HepG2 (cell line): ENCODE data around the gene KCNJ4. TPM values are rescaled to one million over a fixed set of nuclear protein-coding genes. Genes with fewer than 3 reads are reported as not detected.

Experiments
- BHLHE40 ChIP-seq: IDR thresholded peaks from 2 replicates; pipeline ENCODE4 v1.6.1; 2011; ENCODE audit warnings: low read length, improper control_type of control experiment
- GABPA ChIP-seq, 2 experiments: IDR thresholded peaks; 2 replicates each; pipeline ENCODE4 v1.6.1; 2011 to 2016; ENCODE audit warnings: low read depth in 2 of 2, low read length in 1 of 2, missing biosample characterization in 1 of 2, missing genetic modification characterization in 1 of 2
- HNF4A ChIP-seq: sonication (generic); formaldehyde crosslinking; IDR thresholded peaks from 2 replicates; pipeline ENCODE4 v1.4.0; 2020; ENCODE audit warnings: missing genetic modification reagents
- JDP2 ChIP-seq: sonication (generic); formaldehyde crosslinking; IDR thresholded peaks from 2 replicates; pipeline ENCODE4 v1.8.1; 2022; ENCODE audit warnings: missing genetic modification reagents, borderline replicate concordance
- KLF11 ChIP-seq: IDR thresholded peaks from 2 replicates; pipeline ENCODE4 v1.6.1; 2016; ENCODE audit warnings: missing compliant biosample characterization
- NR1H2 ChIP-seq: sonication (generic); formaldehyde crosslinking; IDR thresholded peaks from 2 replicates; pipeline ENCODE4 v1.8.1; 2022; ENCODE audit warnings: low read depth, missing genetic modification reagents, borderline replicate concordance
- SIN3A ChIP-seq: IDR thresholded peaks from 2 replicates; pipeline ENCODE4 v1.6.1; 2011; ENCODE audit warnings: low read depth, mild to moderate bottlenecking, control low read depth, low read length, borderline replicate concordance
- TBP ChIP-seq: sonication (generic); formaldehyde crosslinking; IDR thresholded peaks from 2 replicates; pipeline ENCODE4 v1.5.0; 2020; ENCODE audit warnings: missing genetic modification reagents
- WIZ ChIP-seq: sonication (generic); formaldehyde crosslinking; IDR thresholded peaks from 2 replicates; pipeline ENCODE4 v1.5.1; 2020; ENCODE audit warnings: mild to moderate bottlenecking, missing genetic modification reagents
- ZNF350 ChIP-seq: sonication (generic); formaldehyde crosslinking; IDR thresholded peaks from 2 replicates; pipeline ENCODE4 v1.4.0; 2020; ENCODE audit warnings: mild to moderate bottlenecking, low read depth, missing genetic modification reagents, borderline replicate concordance
- ZNF460 ChIP-seq: sonication (generic); formaldehyde crosslinking; IDR thresholded peaks from 2 replicates; pipeline ENCODE4 v1.5.1; 2020; ENCODE audit warnings: missing genetic modification reagents, mild to moderate bottlenecking, borderline replicate concordance
- ZNF530 ChIP-seq: sonication (generic); formaldehyde crosslinking; IDR thresholded peaks from 2 replicates; pipeline ENCODE4 v1.5.0; 2020; ENCODE audit warnings: low read depth, mild to moderate bottlenecking, missing genetic modification reagents
- ZNF615 ChIP-seq: sonication (generic); formaldehyde crosslinking; IDR thresholded peaks from 2 replicates; pipeline ENCODE4 v1.5.0; 2020; ENCODE audit warnings: mild to moderate bottlenecking, missing genetic modification reagents, borderline replicate concordance
- polyA plus RNA-seq, 8 experiments: library from polyadenylated mRNA; depleted of rRNA in 3 of 8; stranded (reverse) in 7 of 8; unstranded in 1 of 8; fragments of >200 nt; fragmentation: Illumina TruSeq in 4 of 8; extraction: Trizol in 4 of 8; gene quantifications; 2 replicates each; pipeline versions ENCODE4 v1.2.1 to v1.2.3, GENCODE V29; 2011 to 2016; ENCODE audit warnings: low read depth in 4 of 8, missing spikeins in 1 of 8, mixed read lengths in 1 of 8; ENCODE audit not compliant: insufficient read depth in 1 of 8
- total RNA-seq, 5 experiments: library from RNA; depleted of rRNA; stranded (reverse); fragments of >200 nt; fragmentation: Illumina TruSeq; extraction: Trizol; gene quantifications; 2 replicates each; pipeline ENCODE4 v1.2.3, GENCODE V29; 2016; ENCODE audit warnings: low read depth in 1 of 5
- TF ChIP-seq, protein P1 (sequence below): sonication (generic); formaldehyde crosslinking; IDR thresholded peaks from 2 replicates; pipeline ENCODE4 v1.4.0; 2020; ENCODE audit warnings: missing genetic modification reagents
- TF ChIP-seq, protein P2 (sequence below): sonication (generic); formaldehyde crosslinking; IDR thresholded peaks from 2 replicates; pipeline ENCODE4 v1.4.0; 2020; ENCODE audit warnings: mild to moderate bottlenecking, missing genetic modification reagents

The KCNJ4 gene
- total and polyA plus RNA-seq, 2 of the 13 experiments (the other 11 are each of a cell fraction or from before 2014, with no cell fraction given) = not detected

GRCh38 chr22:38461414-38462081 is 6.5 kb upstream of the KCNJ4 start (continued):
- TF ChIP-seq JDP2 (CRISPR knock-in tag) (no peak), ZNF350 (CRISPR knock-in tag) (peak; percentile 56; the same call in 1 of the 2 replicates), KLF11 (CRISPR knock-in tag) (no peak; the same call in 1 of the 2 replicates), HNF4A (CRISPR knock-in tag) (0 out of 2 replicates have a peak, but pooled peaks have one; percentile 17), SIN3A (peak; percentile 87; the same call in 1 of the 2 replicates), TBP (CRISPR knock-in tag) (no peak), WIZ (CRISPR knock-in tag) (no peak), ZNF530 (CRISPR knock-in tag) (no peak), ZNF615 (CRISPR knock-in tag) (no peak), ZNF460 (peak; percentile 80), BHLHE40 (0 out of 2 replicates have a peak, but pooled peaks have one; percentile 56), GABPA (IDR thresholded peaks at IDR 0.05; ENCODE audit: low read depth, low read length) (no peak), GABPA (CRISPR knock-in tag; IDR thresholded peaks at IDR 0.05; ENCODE audit: low read depth) (peak; percentile 79), NR1H2 (CRISPR knock-in tag) (no peak)
- TF ChIP-seq, protein P1, sequence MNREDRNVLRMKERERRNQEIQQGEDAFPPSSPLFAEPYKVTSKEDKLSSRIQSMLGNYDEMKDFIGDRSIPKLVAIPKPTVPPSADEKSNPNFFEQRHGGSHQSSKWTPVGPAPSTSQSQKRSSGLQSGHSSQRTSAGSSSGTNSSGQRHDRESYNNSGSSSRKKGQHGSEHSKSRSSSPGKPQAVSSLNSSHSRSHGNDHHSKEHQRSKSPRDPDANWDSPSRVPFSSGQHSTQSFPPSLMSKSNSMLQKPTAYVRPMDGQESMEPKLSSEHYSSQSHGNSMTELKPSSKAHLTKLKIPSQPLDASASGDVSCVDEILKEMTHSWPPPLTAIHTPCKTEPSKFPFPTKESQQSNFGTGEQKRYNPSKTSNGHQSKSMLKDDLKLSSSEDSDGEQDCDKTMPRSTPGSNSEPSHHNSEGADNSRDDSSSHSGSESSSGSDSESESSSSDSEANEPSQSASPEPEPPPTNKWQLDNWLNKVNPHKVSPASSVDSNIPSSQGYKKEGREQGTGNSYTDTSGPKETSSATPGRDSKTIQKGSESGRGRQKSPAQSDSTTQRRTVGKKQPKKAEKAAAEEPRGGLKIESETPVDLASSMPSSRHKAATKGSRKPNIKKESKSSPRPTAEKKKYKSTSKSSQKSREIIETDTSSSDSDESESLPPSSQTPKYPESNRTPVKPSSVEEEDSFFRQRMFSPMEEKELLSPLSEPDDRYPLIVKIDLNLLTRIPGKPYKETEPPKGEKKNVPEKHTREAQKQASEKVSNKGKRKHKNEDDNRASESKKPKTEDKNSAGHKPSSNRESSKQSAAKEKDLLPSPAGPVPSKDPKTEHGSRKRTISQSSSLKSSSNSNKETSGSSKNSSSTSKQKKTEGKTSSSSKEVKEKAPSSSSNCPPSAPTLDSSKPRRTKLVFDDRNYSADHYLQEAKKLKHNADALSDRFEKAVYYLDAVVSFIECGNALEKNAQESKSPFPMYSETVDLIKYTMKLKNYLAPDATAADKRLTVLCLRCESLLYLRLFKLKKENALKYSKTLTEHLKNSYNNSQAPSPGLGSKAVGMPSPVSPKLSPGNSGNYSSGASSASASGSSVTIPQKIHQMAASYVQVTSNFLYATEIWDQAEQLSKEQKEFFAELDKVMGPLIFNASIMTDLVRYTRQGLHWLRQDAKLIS (CRISPR knock-in tag) = no peak
- TF ChIP-seq, protein P2, sequence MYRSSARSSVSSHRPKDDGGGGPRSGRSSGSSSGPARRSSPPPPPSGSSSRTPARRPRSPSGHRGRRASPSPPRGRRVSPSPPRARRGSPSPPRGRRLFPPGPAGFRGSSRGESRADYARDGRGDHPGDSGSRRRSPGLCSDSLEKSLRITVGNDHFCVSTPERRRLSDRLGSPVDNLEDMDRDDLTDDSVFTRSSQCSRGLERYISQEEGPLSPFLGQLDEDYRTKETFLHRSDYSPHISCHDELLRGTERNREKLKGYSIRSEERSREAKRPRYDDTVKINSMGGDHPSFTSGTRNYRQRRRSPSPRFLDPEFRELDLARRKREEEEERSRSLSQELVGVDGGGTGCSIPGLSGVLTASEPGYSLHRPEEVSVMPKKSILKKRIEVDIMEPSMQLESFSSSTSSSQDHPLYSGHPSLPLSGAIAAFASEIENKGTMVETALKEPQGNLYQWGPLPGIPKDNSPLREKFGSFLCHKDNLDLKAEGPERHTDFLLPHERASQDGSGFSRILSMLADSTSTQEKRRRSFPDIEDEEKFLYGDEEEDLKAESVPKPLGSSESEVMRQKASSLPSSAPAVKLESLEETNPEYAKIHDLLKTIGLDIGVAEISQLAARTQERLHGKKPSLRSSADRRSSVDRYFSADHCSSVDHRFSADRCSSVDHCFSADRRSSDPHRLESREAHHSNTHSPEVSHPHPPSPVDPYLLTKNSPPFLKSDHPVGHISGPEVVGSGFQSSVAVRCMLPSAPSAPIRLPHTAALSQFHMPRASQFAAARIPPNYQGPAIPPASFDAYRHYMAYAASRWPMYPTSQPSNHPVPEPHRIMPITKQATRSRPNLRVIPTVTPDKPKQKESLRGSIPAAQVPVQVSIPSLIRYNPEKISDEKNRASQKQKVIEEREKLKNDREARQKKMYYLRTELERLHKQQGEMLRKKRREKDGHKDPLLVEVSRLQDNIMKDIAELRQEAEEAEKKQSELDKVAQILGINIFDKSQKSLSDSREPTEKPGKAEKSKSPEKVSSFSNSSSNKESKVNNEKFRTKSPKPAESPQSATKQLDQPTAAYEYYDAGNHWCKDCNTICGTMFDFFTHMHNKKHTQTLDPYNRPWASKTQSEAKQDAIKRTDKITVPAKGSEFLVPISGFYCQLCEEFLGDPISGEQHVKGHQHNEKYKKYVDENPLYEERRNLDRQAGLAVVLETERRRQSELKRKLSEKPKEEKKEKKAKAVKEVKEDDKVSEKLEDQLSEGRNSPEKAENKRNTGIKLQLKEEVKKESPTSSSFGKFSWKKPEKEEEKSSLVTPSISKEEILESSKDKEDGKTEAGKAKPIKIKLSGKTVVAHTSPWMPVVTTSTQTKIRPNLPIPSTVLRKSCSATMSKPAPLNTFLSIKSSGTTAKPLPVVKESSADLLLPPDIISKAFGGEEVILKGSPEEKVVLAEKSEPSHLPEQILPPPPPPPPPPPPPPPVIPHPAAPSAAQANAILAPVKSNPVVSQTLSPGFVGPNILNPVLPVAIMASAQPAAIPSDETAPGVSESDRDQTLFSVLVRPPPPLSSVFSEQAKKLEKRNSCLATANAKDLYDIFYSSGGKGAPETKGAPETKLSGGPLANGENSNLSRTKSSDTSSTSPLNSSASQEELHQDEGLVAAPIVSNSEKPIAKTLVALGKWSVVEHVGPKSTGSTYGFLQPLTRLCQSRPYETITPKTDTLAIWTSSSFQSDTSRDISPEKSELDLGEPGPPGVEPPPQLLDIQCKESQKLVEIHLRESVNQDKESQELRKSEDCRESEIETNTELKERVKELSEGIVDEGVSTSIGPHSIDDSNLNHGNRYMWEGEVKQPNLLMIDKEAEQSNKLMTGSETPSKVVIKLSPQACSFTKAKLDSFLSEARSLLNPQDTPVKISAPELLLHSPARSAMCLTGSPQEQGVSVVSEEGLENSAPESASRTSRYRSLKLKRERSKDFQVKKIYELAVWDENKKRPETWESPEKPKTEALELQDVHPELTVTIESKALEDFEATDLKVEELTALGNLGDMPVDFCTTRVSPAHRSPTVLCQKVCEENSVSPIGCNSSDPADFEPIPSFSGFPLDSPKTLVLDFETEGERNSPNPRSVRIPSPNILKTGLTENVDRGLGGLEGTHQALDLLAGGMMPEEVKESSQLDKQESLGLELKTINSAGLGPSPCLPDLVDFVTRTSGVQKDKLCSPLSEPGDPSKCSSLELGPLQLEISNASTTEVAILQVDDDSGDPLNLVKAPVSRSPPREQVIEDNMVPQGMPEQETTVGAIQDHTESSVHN = no peak
